NCI-H146 treated with DMSO at 0.1 percent for 48 hours (cell line): ENCODE results near the gene MAB21L4.
"Not testable (repeated sequence)": the region's sequence is repeated elsewhere in the genome, so short reads cannot be mapped to it uniquely, and the experiment has no call there.

Experiments used
- DNase-seq: peaks from one replicate; lab custom pipeline; 2025; ENCODE audit not compliant: unreplicated experiment; lab: John Stamatoyannopoulos, UW

MAB21L4 gene

DNA sequence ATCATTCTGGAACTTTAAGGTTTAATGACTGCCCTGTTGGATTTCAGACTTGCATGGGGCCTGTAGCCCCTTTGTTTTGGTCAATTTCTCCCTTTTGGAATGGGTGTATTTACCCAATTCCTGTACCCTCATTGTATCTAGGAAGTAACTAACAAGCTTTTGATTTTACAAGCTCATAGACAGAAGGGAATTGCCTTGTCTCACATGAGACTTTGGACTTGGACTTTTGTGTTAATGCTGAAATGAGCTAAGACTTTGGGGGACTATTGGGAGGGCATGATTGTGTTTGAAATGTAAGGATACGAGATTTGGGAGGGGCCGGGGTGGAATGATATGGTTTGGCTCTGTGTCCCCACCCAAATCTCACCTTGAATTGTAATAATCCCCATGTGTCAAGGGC, 49.6 kb downstream of the MAB21L4 start:
- not testable (repeated sequence) for DNase-seq

DNA sequence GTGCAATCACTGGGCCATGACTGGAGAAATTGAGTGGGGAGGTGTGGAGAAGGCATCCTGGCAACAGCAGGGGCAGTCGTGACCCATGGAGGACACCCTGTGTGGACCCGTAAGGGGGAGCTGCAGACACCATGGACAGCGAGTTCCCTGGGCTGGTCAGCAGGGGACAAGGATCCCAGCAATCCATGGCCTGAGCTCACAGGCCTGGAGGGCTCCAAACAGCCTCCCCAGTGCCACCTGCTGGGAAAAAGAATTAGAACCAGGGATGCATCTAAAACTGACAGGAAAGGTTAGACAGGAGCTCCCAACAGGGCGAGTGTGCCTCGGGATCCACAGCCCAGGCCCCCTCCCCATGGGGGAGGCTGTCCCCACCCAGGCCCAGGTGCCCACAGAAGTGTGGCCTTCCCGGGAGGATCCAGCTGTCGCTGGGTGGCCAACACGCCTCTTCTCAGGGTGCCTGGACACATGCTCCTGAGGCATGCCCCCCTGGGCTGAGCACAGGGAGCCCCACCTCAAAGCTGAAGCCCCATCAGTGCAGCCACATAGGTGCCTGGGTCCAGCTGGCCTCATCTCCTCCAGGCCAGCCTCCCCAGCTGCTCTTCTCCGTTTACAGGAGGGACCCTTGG, 55.4 kb downstream of the MAB21L4 start:
- peak; percentile 53 for DNase-seq

DNA sequence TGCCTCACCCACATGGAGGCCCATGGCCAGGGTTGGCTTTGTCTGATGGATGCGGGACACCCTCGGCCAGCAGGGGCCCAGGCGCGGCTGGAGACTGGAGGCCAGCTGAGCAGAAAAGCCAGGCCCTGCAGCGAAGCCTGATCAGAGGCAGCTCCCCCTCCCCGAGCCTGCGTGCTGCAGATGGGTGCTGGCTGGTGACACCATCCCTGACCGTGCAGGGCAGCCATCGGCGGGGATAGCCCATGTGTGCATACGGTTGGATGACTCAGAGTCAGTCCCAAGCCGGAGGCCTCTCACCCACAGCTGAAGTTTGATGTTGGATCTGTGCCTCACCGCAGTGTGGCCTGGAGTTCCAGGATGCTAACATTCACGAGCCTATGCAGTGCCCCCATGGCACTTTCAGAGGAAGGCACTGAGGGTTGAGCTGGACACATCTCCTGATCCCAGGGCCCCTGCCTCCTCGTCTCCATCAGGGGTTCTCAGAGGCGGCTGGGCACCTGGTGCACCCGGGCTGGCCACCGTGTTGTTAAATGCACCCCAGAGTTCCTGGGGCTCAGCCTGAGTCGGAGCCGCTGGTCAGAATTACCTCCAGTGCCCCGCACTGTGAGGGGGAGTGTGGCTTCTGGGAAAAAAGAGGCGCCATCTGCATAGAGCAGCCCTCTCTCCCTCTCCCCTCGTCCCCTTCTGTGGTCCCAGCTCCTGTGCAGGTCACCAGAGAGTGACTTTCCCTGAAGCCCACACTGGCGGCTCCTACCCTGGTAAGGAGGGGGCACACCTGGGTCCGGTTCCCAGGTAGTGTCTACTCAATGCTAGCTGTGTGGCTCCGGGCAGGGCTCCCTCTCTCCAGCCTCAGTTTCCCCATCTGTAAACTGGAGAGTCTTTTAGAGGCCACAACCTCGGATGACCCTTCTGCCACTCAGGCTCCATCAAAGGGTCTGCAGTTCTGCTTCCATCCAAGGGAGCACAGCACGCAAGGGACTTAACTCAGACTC, 56.5 kb downstream of the MAB21L4 start:
- DNase-seq: no peak

DNA sequence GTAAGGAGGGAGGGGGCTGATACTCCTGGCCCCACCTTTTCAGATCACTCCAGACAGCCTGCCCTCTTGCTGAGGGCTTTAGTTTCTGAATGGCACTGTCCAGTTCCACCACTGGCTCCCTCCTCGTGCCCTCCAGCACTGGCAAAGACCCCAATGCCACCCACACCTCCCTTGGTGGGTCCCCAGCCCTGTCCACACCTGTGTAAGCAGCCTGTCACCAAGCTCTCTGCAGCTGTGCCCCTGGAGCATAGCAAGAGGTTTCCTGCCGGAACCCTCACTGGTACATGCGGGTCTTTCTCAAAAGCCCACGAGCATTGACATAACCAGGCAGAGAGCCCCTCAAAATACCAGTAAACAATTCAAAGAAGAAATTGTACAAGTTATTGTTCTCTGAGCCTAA, 58.3 kb downstream of the MAB21L4 start:
- no peak for DNase-seq

DNA sequence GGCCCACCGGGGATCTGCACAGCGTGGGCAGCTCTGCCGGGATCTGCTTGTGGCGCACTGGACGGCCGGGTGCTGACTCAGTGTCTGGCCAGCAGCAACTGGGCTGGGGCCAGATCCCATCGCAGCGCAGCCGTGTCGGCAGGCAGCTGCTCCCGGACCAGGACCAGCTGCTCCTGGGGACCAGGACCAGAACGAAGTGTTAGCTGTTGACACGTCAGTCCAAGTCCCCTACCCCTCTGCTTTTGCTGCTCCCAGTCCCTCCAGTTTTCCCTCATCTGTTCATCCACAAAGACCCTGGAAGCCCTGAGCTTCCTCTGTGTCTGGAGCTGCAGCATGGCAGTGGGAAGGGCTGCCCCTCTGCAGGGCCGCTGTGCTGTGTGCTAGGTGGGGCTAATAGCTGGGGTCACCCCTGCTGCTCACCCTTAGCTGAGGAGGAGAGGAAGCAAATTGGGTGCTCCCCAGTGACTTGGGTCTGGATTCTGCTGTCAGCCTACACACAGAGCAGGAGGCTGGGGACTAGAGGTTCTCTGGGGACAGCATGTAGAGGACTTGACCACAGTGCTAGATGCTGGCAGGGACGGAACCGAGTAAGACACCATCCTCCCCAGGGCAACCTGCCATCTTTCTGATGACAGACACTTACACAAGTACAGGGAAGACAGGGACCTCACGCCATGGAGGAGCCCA, 59.0 kb downstream of the MAB21L4 start:
- no peak for DNase-seq
